Activated naive CD4-positive, alpha-beta T cell treated with anti-CD3 and anti-CD28 coated beads, Interleukin-2, amount 50 U/mL, for 16 hours (primary cell): Measurements from ENCODE around the gene ARFGAP3.

ENCODE experiments used
- DNase-seq: peaks from one replicate; pipeline ENCODE4 v3.0.0-alpha.2; 2020

The ARFGAP3 gene

GRCh38 chr22:42816336-42816735, 40.7 kb downstream of the ARFGAP3 start:
- no peak for DNase-seq

- DNase-seq: no peak
Measured at GRCh38 chr22:42814616-42815015, 42.5 kb downstream of the ARFGAP3 start.

GRCh38 chr22:42814215-42814614, 42.9 kb downstream of the ARFGAP3 start:
- DNase-seq: no peak

GRCh38 chr22:42813501-42813900, 43.6 kb downstream of the ARFGAP3 start:
- no peak for DNase-seq

- DNase-seq: no peak
Measured at GRCh38 chr22:42811459-42811858, 45.6 kb downstream of the ARFGAP3 start.

- DNase-seq: no peak
Measured at GRCh38 chr22:42808521-42808920, 48.6 kb downstream of the ARFGAP3 start.

GRCh38 chr22:42807185-42807584, 49.9 kb downstream of the ARFGAP3 start:
- no peak for DNase-seq

- DNase-seq: no peak
Measured at GRCh38 chr22:42805998-42806830, 50.9 kb downstream of the ARFGAP3 start.

GRCh38 chr22:42805016-42805997, 51.8 kb downstream of the ARFGAP3 start:
- no peak for DNase-seq

- no peak for DNase-seq
Measured at GRCh38 chr22:42803389-42803788, 53.7 kb downstream of the ARFGAP3 start.

GRCh38 chr22:42801252-42802080, 55.6 kb downstream of the ARFGAP3 start:
- DNase-seq: no peak

- no peak for DNase-seq
Measured at GRCh38 chr22:42800451-42801251, 56.4 kb downstream of the ARFGAP3 start.

GRCh38 chr22:42799461-42800405, 57.3 kb downstream of the ARFGAP3 start:
- no peak for DNase-seq

- no peak for DNase-seq
Measured at GRCh38 chr22:42799061-42799460, 58.0 kb downstream of the ARFGAP3 start.

- no peak for DNase-seq
Measured at GRCh38 chr22:42797011-42797410, 60.1 kb downstream of the ARFGAP3 start.

GRCh38 chr22:42796081-42796480, 61.0 kb downstream of the ARFGAP3 start:
- DNase-seq: no peak

GRCh38 chr22:42794551-42795510, 62.2 kb downstream of the ARFGAP3 start:
- DNase-seq: no peak

- no peak for DNase-seq
Measured at GRCh38 chr22:42793848-42794405, 63.1 kb downstream of the ARFGAP3 start.
